DOHH2 (cell line): ENCODE data around the gene ENTPD1.

ENCODE experiments used
- CTCF ChIP-seq: fragments of 200-600 bp; sonication (generic); IDR thresholded peaks from one replicate; pipeline ENCODE4 v1.5.1; 2014; ENCODE audit warnings: antibody characterized with exemption, mild to moderate bottlenecking, low read depth, low read length; ENCODE audit not compliant: poor library complexity, severe bottlenecking
- EZH2phosphoT487 ChIP-seq: fragments of 200-600 bp; sonication (generic); IDR thresholded peaks from 2 replicates; pipeline ENCODE4 v1.6.1; 2017; ENCODE audit warnings: borderline replicate concordance, mild to moderate bottlenecking, antibody characterized with exemption, low read length, moderate library complexity, mixed read lengths

DNA sequence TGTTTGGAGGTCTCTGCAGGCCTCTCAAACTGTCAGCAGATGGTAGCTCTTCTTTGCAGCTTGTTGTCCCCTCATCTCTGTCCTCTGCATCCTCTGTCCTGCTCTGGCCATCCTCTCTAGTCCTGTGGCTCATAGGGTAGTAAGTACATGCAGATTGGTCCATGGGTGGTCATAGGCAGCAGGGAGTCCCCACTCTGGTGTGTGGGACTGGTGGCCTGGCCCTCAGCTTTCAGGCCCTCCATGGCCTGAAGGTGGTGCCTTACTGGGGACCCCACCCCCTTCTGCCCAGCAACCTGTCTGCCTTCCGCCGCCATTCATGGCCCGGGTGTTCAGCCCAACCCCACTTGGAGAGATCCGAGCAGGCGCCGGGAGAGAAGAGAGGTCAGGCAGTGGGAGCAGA, 49.4 kb upstream of the ENTPD1 start:
- TF ChIP-seq CTCF = no peak
- no peak for TF ChIP-seq EZH2phosphoT487
